ENCODE data around the gene MCF2L. TPM values are rescaled to one million over a fixed set of nuclear protein-coding genes. Genes with fewer than 3 reads are reported as not detected.

MCF2L gene
- total RNA-seq, 4 donors from 2014 or later = 25.0 to 103 (median 61.0) TPM

DNA sequence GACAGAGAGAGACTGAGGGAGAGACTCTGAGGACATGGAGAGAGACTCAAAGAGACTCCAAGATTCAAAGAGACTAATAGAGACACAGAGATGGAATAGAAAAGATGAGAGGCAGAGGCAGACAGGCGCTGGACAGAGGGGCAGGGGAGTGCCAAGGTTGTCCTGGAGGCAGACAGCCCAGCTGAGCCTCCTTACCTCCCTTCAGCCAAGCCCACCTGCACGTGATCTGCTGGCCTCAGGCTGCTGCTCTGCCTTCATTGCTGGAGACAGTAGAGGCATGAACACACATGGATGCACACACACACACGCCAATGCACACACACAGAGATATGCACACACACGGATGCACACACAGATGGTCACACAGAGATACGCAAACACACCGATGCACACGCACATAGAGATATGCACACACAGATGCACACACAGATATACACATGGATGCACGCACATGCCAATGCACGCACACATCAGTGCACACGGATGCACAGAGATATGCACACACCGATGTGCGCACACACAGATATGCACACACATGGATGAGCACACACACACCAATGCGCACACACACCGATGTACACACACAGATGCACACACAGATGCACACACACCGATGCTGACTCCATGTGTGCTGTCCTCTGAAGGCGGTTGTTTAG lies 150.3 kb downstream of the MCF2L start:
- no peak for DNase-seq
- Histone ChIP-seq H3K27ac (no peak overlapping the region), H3K36me3 (no peaks in the 10 kb centered on the region), H3K4me3 (no peak overlapping the region), H3K4me1 (no peaks in the 10 kb centered on the region), H3K27me3 (no peaks in the 10 kb centered on the region), H3K9me3 (no peaks in the 10 kb centered on the region)
- no peak for TF ChIP-seq CTCF (IDR thresholded peaks at IDR 0.05)
- TF ChIP-seq POLR2A (IDR thresholded peaks at IDR 0.05) = no peak
- intact Hi-C loops (cut with DNase I; ENCODE audit: low total_unique reads) = no loop called here

- H3K36me3 ChIP-seq = no peaks in the 10 kb centered on the region
- H3K4me3 ChIP-seq = no peak overlapping the region
- H3K27me3 ChIP-seq = no peaks in the 10 kb centered on the region
- no peak overlapping the region for H3K27ac ChIP-seq
- H3K4me1 ChIP-seq = no peaks in the 10 kb centered on the region
- intact Hi-C loops (cut with DNase I; ENCODE audit: low total_unique reads) = no loop called here
- H3K9me3 ChIP-seq = no peaks in the 10 kb centered on the region
- TF ChIP-seq CTCF (IDR thresholded peaks at IDR 0.05) = no peak
- DNase-seq = no peak
Observed at GRCh38 chr13:113119822-113120189, 150.8 kb downstream of the MCF2L start.

- DNase-seq = no peak
- H3K4me1 ChIP-seq = no peaks in the 10 kb centered on the region
- H3K9me3 ChIP-seq = no peaks in the 10 kb centered on the region
- no peaks in the 10 kb centered on the region for H3K36me3 ChIP-seq
- no peaks in the 10 kb centered on the region for H3K27me3 ChIP-seq
- H3K27ac ChIP-seq = no peak overlapping the region
- no peak overlapping the region for H3K4me3 ChIP-seq
- no peak for TF ChIP-seq CTCF (IDR thresholded peaks at IDR 0.05)
- TF ChIP-seq POLR2A (IDR thresholded peaks at IDR 0.05) = no peak
- intact Hi-C loops (cut with DNase I; ENCODE audit: low total_unique reads) = no loop called here
Observed at GRCh38 chr13:113120300-113121182, 151.5 kb downstream of the MCF2L start.

GRCh38 chr13:113121183-113121927 lies 152.3 kb downstream of the MCF2L start:
- H3K27me3 ChIP-seq = no peaks in the 10 kb centered on the region
- no peaks in the 10 kb centered on the region for H3K9me3 ChIP-seq
- DNase-seq = no peak
- no peak overlapping the region for H3K4me3 ChIP-seq
- TF ChIP-seq POLR2A (IDR thresholded peaks at IDR 0.05) (no peak), CTCF (IDR thresholded peaks at IDR 0.05) (no peak)
- no peaks in the 10 kb centered on the region for H3K36me3 ChIP-seq
- H3K4me1 ChIP-seq = no peaks in the 10 kb centered on the region
- intact Hi-C loops (cut with DNase I; ENCODE audit: low total_unique reads) = no loop called here
- no peak overlapping the region for H3K27ac ChIP-seq
